Activated T-cell treated with anti-CD3 and anti-CD28 coated beads for 24 hours (primary cell): ENCODE measurements around the gene DNAH5.

Source experiments
- DNase-seq: peaks from one replicate; pipeline ENCODE4 v3.0.0-alpha.2; 2020; ENCODE audit warnings: low read depth

DNAH5 gene

GRCh38 chr5:13700626-13701025, 243.9 kb downstream of the DNAH5 start:
- DNase-seq = no peak

GRCh38 chr5:13698885-13699284, 245.6 kb downstream of the DNAH5 start:
- no peak for DNase-seq

- DNase-seq = no peak
These were observed 249.3 kb downstream of the DNAH5 start for GRCh38 chr5:13695076-13695712.

GRCh38 chr5:13692172-13692571, 252.3 kb downstream of the DNAH5 start:
- no peak for DNase-seq

GRCh38 chr5:13676531-13676930, 268.0 kb downstream of the DNAH5 start:
- DNase-seq = no peak

- DNase-seq = no peak
These were observed 270.1 kb downstream of the DNAH5 start for GRCh38 chr5:13674391-13674790.

GRCh38 chr5:13673511-13673910, 271.0 kb downstream of the DNAH5 start:
- DNase-seq = no peak

GRCh38 chr5:13664377-13664776, 280.1 kb downstream of the DNAH5 start:
- no peak for DNase-seq

GRCh38 chr5:13662626-13663025, 281.9 kb downstream of the DNAH5 start:
- DNase-seq = no peak

GRCh38 chr5:13661272-13661671, 283.2 kb downstream of the DNAH5 start:
- DNase-seq = no peak

- no peak for DNase-seq
These were observed 284.4 kb downstream of the DNAH5 start for GRCh38 chr5:13660072-13660471.

- no peak for DNase-seq
These were observed 285.1 kb downstream of the DNAH5 start for GRCh38 chr5:13659391-13659790.

GRCh38 chr5:13658761-13659160, 285.7 kb downstream of the DNAH5 start:
- DNase-seq = no peak

GRCh38 chr5:13658152-13658551, 286.3 kb downstream of the DNAH5 start:
- no peak for DNase-seq

- no peak for DNase-seq
These were observed 290.8 kb downstream of the DNAH5 start for GRCh38 chr5:13653709-13654108.

GRCh38 chr5:13649656-13650055, 294.8 kb downstream of the DNAH5 start:
- no peak for DNase-seq

GRCh38 chr5:13648822-13649221, 295.7 kb downstream of the DNAH5 start:
- no peak for DNase-seq

- DNase-seq = no peak
These were observed 300.8 kb downstream of the DNAH5 start for GRCh38 chr5:13643734-13644133.

- DNase-seq = no peak
These were observed 301.3 kb downstream of the DNAH5 start for GRCh38 chr5:13643196-13643595.
